CD1c-positive myeloid dendritic cell (primary cell): ENCODE data around the gene UHRF1.
"Not testable (repeated sequence)": the region's sequence is repeated elsewhere in the genome, so short reads cannot be mapped to it uniquely, and the experiment has no call there.

Experiments used
- DNase-seq: peaks from one replicate; pipeline ENCODE4 v3.0.0-alpha.2; 2016; ENCODE audit errors: extremely low spot score

Gene UHRF1

DNA sequence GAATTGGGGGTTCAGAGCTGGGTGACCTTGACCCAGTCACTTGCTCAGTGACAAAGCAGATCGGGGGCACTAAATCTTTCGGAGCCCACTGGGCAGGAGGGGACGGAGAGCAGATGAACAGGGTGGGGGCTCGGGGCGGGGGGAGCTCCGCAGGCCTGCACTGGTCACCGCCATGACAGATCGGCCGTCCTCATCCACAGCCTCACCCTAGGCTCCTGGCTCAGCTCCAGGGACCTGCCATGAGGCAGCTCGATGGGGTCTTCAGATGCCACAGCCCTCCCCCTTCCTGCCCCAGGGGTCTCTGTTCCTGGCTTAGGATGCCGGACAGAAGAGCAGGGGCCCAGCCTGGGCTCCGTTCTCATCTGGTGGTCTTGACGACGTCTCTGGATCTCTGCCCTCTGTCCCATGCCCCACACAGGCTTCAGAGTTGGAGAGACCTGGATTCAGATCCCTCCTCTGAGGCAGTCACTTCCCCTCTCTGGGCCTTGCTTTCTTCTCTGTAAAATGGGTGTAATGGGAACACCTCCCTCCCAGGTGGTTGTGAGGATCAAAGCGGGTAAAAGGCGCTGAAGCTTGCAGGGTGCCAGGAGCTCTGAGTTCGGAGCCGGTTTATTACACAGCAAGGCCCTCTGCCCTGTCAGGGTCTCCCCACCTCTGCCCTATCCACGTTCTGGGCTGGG is 62.7 kb downstream of the UHRF1 start:
- DNase-seq: no peak

DNA sequence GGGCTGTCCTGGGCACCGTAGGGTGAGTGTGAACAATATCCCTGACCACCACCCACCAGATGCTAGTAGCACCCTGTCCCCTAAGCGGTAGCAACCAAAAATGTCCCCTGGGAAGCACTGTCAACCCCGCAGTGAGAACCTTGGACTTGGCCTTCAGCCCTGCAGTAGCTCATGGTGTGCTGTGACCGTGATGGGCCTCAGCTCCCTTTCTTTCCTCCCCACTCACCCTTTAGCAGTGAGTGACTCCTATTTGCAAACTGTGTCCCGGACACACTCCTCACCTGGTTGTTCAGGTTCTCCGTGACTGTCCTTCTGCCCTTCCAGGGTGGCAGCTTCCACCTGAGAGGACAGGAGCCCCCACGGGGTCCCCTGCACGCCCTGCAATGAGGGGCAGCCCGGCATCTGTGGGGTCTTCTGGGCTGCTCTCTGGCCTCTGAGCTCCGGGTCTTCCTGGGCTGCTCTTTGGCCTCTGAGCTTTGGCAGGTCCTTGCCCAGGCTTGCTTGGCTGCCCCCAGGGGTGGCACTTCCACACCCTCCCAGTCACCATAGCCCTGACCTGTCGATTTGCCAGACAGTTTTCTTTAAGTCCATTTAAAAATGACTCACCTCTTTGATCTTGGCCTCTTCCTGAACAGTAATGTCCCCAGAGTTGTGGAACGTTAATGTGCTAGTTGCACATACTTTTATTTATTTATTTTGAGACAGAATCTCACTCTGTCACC is 63.4 kb downstream of the UHRF1 start:
- no peak for DNase-seq

DNA sequence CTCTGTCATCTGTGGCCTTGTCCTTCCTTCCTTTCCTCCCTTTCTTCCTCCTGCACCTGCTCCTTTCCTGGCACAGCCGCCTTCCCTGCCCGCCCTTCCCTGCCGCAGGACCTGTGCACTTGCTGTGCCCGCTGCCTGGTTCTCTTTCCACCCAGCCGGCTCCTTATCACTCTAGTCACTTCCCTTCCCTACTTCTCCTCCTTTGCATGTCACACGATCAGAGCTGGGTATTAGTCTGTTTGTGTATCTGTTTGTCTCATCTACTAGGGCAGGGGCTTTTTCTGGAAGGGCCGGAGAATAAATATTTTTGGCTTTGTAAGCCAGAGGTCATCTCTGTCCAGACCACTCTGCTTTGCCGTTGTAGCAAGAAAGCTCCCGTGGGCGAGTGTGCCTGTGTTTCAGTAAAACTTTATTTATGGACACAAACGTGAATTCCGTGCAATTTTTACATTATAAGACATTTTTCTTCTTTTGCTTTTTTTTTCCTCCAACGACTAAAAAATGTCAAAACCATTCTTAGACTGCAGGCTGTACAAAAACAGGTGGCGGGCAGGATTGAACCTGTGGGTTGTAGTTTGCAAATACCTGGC is 65.7 kb downstream of the UHRF1 start:
- DNase-seq: peak; percentile 67

DNA sequence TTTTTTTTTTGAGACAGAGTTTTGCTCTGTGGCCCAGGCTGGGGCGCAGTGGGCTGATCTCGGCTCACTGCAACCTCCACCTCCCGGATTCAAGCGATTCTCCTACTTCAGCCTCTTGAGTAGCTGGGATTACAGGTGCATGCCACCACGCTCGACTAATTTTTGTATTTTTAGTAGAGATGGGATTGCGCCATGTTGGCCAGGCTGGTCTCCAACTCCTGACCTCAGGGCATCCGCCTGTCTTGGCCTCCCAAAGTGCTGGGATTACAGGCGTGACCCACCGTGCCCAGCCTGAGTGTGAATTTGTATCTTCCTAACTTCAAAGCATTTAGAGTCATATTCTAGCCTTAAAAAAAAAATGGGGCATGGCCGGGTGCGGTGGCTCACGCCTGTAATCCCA is 66.3 kb downstream of the UHRF1 start:
- not testable (repeated sequence) for DNase-seq

DNA sequence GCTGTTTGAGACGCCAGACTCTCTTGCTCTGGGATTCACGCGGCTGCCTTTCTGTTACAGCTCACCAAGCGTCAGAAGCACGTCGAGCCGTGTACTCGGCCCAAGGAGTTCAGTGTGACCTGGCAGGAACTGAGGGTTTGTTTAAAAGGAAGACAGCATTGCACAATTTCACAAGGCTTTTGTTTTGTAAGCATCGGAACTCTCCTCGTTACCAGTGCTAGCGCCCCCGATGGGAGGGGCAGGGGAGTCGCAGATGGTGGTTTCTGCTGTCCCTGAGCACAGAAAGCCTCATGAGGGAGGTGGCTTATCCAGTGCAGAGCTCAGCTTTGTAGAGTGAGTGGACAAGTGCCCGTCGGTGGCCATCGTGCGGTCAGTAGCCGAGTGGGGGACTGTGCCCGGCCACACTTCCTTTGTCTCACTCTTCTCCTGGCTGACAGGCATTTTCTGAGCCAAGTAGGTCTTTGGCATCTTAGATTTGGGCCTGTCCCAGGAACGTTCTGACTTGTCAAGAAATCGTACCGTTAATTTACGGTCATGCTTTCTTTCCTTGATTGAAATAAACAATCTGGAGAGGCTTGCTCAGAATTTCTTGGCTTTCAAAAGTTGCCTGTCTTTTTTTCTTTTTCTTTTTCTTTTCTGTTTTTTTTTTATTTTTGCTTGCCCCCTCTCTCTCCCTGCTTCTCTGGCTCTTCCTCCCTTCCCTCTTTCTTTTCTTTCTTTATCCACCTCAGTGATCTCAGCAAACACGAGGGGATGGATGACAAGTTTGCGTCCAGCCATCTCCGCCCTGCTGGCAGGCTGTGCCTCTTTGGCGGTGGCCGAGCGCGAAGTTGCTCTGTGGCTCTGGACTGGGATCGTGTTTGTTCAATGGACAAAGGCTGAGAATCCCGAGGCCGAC is 67.3 kb downstream of the UHRF1 start:
- peak; percentile 95 for DNase-seq

DNA sequence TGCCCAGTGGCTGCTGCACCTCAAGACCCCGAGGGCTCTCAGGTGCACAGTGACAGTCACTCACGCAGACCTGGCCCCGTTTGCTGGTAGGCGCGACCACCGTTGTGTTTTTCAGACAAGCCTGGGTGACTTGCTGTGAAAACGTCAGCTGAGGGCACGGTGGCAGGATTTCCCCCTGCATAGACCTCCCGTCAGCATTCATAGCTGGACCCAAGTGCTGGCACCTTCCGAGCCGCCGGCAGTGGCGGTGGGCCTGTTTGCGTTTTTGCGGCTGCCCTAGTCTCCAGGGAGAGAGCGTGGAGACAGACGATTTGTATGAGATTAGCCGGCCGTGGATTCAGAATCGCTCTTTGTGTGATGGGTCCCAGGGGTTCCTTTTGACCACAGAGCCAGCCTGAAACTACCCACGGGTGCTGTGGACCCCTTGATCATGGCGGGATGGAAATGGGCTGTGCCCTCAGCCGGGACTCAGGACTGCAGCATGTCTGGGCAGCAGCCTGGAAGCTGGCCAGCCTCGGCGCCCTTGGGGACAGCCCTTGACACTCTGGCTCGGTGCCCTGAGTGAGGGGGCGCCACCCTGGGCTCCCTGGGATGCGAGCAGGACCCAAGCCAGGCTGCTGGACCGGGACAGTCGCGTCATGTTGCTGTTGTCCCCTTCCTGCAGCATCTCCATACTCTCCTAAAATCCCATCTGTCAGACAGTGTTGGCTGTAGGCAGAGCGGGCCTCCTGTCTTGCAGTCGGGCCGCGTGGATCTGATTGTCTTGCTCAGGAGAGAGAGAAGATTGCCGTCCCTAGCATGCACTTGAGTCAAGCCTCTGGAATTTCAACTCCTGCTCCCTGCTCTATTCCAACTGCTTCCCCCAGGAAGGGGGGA is 68.2 kb downstream of the UHRF1 start:
- DNase-seq: no peak

DNA sequence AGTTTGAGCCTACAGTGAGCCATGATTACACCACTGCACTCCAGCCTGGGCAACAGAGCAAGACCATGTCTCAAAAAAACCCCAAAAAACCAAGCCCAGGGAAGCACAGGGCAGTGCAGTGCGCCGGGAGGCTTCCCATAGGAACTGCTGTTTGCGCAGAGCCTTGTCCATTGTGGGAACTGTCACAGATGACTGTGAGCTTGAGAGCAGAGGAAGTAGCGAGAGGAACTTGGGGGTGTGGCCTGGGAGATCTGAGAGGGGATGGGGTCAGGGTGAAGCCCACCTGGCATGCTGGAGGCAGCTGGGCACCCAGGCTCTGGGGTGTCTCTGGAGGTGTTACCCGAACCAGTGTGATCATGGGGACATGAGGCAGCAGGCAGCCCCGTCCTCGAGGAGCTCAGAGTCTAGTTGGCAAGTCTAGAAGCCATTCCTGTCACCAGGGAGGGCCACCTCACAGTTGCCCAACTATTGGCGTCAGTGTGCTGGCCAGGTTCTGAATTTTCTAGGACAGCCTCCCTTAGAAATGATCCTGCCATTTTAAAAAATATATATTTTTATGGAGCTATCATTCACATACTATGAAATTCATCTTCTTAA is 70.0 kb downstream of the UHRF1 start:
- peak; percentile 43 for DNase-seq

DNA sequence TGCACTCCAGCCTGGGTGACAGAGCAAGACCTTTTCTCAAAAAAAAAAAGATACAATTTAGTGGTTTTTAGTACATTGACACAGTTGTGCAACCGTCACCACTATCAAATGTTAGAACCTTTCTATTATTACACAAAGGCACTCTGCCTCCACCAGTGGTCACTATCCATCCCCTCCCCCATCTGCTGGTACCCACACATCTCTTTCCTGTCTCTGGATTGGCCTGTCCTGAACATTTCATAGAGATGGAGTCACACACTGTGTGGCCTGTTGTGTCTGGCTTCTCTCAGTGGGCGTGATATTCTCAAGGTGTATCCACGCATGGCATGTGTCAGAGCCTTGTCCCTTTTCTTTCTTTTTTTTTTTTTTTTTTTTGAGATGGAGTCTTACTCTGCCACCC is 70.8 kb downstream of the UHRF1 start:
- no peak for DNase-seq

DNA sequence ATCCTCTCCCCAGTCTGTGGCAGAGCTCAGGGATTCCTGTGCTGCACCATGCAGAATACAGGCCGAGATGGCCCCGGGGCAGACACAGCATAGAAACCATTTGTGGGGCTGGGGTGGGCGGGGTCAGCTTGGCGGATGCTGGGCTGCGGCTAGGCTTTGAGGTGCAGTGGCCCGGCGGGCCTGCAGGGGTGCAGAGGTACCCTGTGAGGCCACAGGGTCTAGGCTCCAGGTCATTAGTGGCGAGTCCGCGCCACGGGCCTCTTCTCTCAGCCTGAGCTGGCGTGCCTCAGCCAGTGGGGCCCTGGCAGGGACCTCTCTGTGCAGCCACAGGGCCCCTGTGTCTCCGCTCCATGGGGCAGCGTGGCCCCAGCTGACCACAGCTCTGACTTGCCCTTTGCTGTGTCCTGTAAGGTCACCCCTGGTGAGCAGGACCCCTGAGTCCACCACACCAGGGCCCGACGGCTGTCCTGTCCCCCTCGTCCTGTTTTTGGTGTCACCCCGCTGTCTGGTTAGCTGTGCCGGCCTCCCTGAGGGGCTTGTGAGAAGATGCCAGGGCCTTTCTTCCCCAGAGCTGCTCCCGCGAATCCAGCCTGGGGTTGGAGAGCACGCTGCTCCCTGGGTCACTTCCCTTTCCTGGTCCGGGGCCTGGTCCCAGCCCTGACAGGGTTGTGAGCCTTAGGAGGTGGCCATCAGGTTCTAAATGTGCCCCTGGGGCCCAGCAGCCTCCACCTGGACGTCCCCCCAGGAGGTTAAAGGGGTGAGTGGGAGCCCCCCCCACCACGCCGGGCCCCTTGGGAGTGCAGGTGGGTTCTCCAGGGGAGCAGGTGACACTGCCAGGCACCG is 71.8 kb downstream of the UHRF1 start:
- no peak for DNase-seq

DNA sequence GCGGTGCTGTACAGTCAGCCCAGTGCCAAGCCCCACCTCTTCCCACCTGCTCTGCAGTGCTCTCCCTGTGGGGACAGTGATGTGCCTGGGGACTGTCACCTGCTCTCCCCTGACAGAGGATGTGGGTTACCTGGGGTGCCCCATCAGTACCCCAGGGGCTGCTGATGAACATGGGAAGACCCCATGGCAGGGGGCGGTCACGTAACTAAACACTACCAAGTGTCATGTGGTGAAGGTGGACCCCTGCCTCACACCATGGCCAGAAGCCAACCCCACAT is 72.3 kb downstream of the UHRF1 start:
- no peak for DNase-seq

DNA sequence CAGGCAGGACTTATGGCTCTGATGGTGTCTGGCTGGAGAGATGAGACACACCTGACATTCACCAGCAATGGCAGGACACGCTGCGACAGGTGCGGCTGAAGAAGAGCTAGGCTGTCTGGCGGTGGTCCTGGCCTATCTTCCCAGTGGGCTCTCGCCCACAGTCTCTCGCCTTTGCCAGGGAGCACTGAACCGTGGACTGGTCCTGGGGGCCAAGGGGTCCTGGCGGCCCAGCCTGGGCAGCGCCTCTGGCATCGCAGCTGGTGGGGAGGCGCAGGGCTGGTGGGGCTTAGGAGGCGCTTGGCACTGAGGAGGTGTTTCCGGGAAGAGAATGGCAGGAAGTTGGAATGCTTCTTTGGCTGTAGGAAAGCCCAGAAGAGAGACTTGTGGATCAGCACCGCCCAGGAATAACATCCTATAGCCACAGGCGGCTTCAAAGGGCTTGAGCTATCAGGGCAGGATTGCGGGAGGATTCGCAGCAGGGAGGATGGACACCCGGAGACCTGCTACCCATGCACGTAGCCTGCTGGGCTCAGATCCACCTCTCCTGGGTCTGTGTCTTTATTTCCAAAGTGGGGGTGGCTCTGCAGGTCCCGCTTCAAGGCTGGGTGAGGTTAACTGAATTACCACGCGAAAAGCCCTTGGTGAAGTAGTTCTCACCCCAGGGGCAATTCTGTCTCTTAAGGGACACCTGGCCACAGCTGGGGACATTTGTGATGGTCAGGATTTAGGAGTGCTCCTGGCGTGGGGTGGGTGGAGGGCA is 74.2 kb downstream of the UHRF1 start:
- DNase-seq: no peak

DNA sequence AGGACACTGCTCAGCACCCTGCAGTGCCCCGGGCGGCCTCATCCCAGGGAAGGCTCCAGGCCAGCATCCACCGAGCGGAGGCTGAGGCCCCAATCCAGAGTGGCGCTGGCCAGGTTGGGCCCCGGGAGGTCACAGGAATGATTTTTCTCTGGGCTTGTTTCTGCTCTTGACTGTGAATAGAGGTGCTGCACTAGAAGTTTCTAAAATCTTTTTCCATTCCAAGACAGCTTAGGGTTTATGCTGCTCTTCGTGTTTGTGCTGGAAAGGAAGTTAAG is 74.7 kb downstream of the UHRF1 start:
- DNase-seq: no peak

DNA sequence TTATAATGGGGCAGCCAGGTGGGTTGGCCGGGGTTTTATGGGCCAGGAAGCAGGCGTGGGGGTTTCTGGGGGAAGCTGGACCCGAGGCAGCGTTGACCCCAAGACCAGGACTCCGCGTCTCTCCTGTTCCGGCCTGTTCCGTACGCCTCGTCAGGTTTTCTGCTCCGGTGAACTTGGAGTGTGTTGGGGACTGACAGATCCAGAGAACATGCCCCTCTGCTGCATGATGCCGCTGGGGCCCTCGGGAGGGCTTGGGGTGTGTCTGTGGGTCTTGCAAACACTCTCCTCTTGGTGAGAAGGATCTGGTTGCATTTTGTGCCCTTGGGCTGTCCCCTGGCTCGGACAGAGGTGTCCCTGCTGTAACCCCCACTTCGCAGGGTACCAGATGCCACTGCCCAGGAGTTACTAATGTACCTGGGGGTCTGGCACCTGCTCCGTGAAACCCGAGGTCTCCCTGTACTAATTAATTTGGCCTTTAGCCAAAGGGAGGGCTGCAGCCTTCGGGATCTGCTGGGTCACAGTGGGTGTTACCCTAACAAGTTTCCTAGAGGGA is 75.2 kb downstream of the UHRF1 start:
- DNase-seq: no peak

DNA sequence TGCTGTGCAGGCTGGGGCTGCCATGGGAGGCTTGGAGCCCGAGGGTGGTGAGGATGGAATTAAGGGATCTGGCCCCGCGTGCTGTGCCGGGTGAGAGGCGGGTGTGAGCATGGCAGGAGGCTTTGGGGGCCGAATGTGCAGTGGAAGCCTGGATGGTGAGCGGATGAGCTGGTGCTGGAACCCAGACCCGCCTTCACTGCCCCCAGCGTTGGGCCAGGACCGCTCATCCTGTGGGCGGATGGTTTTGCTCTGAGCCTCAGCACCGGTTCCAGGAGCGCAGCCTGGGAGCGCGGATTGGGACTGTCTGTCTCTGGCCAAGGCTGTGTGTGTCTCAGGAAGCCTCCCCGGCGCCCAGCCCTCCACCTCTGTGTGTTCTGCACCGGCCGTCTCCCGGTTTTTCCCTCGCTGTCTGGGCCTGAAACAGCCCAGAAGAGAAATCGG is 76.3 kb downstream of the UHRF1 start:
- DNase-seq: no peak

DNA sequence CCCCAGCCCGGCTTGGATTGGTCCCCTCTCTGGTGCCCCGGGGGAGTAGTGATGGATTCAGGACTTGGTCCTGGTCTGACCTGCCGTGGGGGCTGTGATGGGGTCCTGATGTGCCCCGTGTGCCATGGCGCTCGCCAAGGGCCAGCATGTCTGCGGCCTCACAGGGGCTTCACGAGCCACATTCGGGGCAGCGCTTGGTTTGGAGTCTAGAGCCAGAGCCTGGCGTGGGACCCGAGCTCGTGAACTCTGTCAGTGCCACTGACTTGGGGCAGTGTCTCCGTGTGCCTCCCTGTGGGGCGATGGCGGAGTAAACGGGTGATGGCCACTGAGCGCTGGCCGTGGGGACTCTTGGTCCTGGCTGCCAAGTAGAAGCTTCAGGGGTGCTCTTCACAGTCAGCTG is 76.8 kb downstream of the UHRF1 start:
- DNase-seq: no peak

DNA sequence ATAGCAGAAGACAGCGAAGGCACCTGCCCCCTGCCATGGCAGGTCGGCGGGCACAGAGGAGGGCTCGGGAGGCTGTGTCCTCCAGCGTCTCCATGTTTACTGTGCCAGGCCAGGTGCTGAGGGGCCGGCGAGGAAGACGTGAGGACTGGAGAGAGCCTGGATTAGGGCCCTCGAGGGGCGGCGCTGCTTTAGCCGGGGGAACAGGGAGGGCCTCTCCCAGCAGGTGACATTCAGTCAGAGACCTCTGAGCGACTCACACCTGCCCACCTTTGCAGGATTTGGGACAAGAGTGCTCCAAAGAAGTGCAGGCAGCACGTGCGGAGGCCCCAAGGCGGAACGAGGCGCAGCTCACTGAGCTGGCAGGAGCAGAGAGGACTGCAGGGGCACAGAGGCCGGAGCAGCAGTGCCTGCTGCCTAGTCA is 77.2 kb downstream of the UHRF1 start:
- no peak for DNase-seq

DNA sequence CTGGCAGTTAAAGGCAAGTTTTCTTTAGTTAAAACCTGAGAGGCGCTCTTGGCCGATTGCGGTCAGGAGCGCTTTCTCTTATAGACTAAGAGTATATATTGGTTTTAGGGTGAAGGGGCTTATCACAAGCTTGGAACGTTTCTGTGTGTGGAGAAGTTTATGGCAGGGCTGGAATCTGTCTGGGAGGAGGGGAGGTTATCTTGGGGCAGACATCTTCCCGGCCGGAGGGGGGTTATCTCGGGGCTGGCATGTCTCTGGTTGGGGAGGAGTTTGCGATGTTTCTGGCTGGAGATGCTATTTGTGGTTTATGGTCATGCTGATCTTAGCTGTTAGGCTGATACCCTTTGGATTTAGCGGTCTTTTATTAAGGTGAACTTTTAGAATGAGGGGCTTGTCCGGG is 78.0 kb downstream of the UHRF1 start:
- no peak for DNase-seq

DNA sequence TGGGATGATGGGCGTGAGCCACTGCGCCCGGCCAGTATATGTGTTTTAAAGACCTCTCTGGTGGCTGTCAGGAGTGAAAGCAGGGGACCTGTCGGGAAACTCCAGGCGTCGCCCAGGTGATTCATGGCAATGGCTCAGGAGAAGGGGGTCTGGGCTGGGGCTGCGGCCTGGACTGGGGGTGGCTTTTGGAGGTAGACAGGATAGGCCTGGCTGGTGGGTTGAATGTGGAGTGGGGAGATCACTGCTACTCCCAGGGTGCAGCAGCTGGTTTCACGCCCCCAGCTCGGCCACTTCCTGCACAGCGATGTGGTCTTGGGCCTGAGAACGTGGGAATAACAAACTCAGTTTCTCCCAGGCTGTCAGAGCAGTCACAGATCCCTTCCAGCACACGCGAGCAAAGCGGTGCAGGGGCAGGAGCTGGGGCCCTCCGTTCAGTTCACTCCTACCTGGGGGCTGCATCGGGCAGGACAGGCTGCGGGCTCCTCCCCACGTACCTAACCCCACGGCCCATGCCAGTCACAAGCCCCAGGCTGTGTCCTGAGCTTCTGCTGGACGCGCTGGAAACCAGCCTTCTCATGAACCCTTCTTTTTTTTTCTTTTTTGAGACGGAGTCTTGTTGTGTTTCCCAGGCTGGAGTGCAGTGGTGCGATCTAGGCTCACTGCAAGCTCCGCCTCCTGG is 78.5 kb downstream of the UHRF1 start:
- no peak for DNase-seq

DNA sequence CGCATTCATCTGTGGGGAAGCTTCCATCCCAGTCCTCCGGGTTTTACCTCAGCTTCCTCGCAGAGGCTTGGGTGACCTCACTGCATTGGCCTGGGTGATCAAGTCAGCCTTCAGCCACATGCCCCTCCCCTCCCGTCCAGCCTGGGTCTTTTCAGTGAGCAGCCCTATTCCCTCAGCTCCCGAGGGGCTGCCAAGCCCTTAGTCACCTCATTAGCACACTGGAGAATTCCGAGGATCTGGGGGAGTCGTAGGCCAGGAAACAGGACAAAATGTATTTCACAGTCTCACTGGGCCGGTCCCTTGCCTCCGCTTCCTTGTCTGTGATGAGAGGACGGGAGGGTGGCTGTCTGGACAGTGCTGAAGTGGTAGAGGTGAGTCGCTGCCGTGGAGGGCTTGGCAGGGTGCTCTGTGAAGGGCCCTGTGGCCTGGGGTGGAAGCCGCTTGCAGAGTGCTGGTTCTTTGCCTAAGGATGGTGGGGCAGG is 79.5 kb downstream of the UHRF1 start:
- no peak for DNase-seq
